T-cell (primary cell): ENCODE measurements around the gene WFDC13. TPM values are rescaled to one million over a fixed set of nuclear protein-coding genes. Genes with fewer than 3 reads are reported as not detected.
"Not testable (repeated sequence)": the region's sequence is repeated elsewhere in the genome, so short reads cannot be mapped to it uniquely, and the experiment has no call there.

ENCODE experiments used
- ATAC-seq, 4 experiments: fragments of 200-7000 bp in 3 of 4; fragments of 150-1000 bp in 1 of 4; cut with Tn5 transposase; replicated peaks in 1 of 4; 1 replicate in 3 of 4; 2 replicates in 1 of 4; pipeline ENCODE4 v1.10.0; 2021; ENCODE audit warnings: moderate library complexity in 3 of 4, mild to moderate bottlenecking in 2 of 4, moderate number of reproducible peaks in 1 of 4
- CTCF ChIA-PET, 2 donors: fragments of 300-600 bp; sonication (Branson Sonifier 250); formaldehyde crosslinking; loops; one replicate each; lab custom pipeline; 2022; ENCODE audit warnings: antibody characterized with exemption in 2 of 2; lab: Charles Lee
- POLR2A ChIA-PET, 2 donors: fragments of 300-600 bp; sonication (Branson Sonifier 250); formaldehyde crosslinking; loops; one replicate each; lab custom pipeline; 2022; ENCODE audit warnings: antibody characterized with exemption in 2 of 2; lab: Charles Lee
- DNase-seq, 35 experiments: peaks; one replicate each; pipeline versions ENCODE4 v3.0.0 to v3.0.0-alpha.2; 2013 to 2023
- H3K27ac ChIP-seq: one replicate; pipeline ENCODE4 v1.5.1; 2013; ENCODE audit warnings: low read length
- H3K27me3 ChIP-seq, 2 experiments: replicated peaks in 1 of 2; 1 replicate in 1 of 2; 2 replicates in 1 of 2; pipeline versions ENCODE4 v1.6.1 to v1.7.0; 2013; ENCODE audit warnings: low read length in 1 of 2, mixed read lengths in 1 of 2; ENCODE audit not compliant: control insufficient read depth in 2 of 2, insufficient read depth in 2 of 2; ENCODE audit errors: extremely low read depth in 1 of 2
- H3K36me3 ChIP-seq, 2 donors: 1 replicate in 1 of 2; 2 replicates in 1 of 2; pipeline versions ENCODE4 v1.6.1 to v1.7.0; 2013; ENCODE audit warnings: low read length in 1 of 2; ENCODE audit not compliant: control insufficient read depth in 2 of 2, insufficient read depth in 1 of 2; ENCODE audit errors: extremely low read depth in 1 of 2
- H3K4me1 ChIP-seq, 2 experiments: 1 replicate in 1 of 2; 2 replicates in 1 of 2; pipeline versions ENCODE4 v1.6.1 to v1.7.0; 2013; ENCODE audit warnings: low read length in 2 of 2, mixed read lengths in 1 of 2; ENCODE audit not compliant: insufficient read depth in 2 of 2, control insufficient read depth in 1 of 2; ENCODE audit errors: extremely low read depth in 1 of 2
- H3K4me3 ChIP-seq, 2 donors: 1 replicate in 1 of 2; 2 replicates in 1 of 2; pipeline versions ENCODE4 v1.5.1 to v1.7.0; 2013; ENCODE audit warnings: mild to moderate bottlenecking in 2 of 2, low read length in 1 of 2, moderate library complexity in 1 of 2; ENCODE audit not compliant: control insufficient read depth in 1 of 2; ENCODE audit errors: extremely low read depth in 1 of 2
- H3K9me3 ChIP-seq: 2 replicates; pipeline ENCODE4 v1.7.0; 2013
- H3K27ac Mint-ChIP-seq, 2 donors: one replicate each; pipeline ENCODE4 v1.8.0; 2020 to 2021; ENCODE audit warnings: mild to moderate bottlenecking in 2 of 2, mixed read lengths in 2 of 2
- H3K27me3 Mint-ChIP-seq, 2 donors: one replicate each; pipeline ENCODE4 v1.8.0; 2021 to 2022; ENCODE audit warnings: mixed read lengths in 2 of 2
- H3K36me3 Mint-ChIP-seq: one replicate; pipeline ENCODE4 v1.8.0; 2021; ENCODE audit warnings: mixed read lengths
- H3K4me1 Mint-ChIP-seq, 3 donors: one replicate each; pipeline ENCODE4 v1.8.0; 2020 to 2022; ENCODE audit warnings: mixed read lengths in 3 of 3, mild to moderate bottlenecking in 1 of 3
- H3K4me3 Mint-ChIP-seq, 3 donors: one replicate each; pipeline ENCODE4 v1.8.0; 2020 to 2022; ENCODE audit warnings: mild to moderate bottlenecking in 3 of 3, mixed read lengths in 3 of 3, moderate library complexity in 3 of 3
- H3K9me3 Mint-ChIP-seq, 3 donors: one replicate each; pipeline ENCODE4 v1.8.0; 2020 to 2022; ENCODE audit warnings: mixed read lengths in 3 of 3
- WGBS: methylation state at CpG from one replicate; pipeline ENCODE4 v1.1.5; 2013; ENCODE audit warnings: missing lambda C conversion rate; ENCODE audit not compliant: insufficient coverage; 5-methylcytosine and 5-hydroxymethylcytosine counted together
- total RNA-seq, 35 experiments: library from RNA in 6 of 35; stranded (reverse) in 6 of 35; fragments of 120-200 nt in 1 of 35; gene quantifications; one replicate each; pipeline versions ENCODE4 v1.2.1 to v1.2.4 and lab custom pipeline; 2013 to 2026

The WFDC13 gene
- total RNA-seq, 5 donors from 2014 or later (not counting 1 experiment from before 2014, with no cell fraction given), result not detected

DNA sequence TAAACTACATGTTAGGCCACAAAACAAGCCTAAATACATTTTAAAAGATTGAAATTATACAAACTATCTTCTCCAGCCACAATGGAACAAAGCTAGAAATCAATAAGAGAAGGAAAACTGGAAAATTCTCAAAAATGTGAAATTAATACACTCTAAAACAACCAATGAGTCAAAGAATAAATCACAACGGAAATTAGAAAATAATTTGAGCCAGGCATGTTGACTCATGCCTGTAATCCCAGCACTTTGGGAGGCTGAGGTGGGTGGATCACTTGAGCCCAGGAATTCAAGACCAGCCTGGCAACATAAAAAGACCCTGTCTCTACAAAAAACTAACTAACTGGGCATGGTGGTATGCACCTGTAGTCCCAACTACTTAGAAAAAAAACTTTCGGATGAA, 6.3 kb upstream of the WFDC13 start:
- H3K27ac ChIP-seq, result no peak overlapping the region
- H3K36me3 Mint-ChIP-seq, result no peaks in the 10 kb centered on the region
- no peaks in the 10 kb centered on the region for H3K9me3 ChIP-seq
- no peak overlapping the region for H3K4me3 ChIP-seq
- H3K9me3 Mint-ChIP-seq, result peaks cover 0 to 8% (median 0%) of the 10 kb centered on the region in 3 donors
- ATAC-seq, result no peak
- no peak overlapping the region for H3K27ac Mint-ChIP-seq
- WGBS, result no CpG with 5 or more reads among the region's 2 CpGs
- H3K4me3 Mint-ChIP-seq, result no peak overlapping the region
- no peaks in the 10 kb centered on the region for H3K4me1 ChIP-seq
- POLR2A ChIA-PET, result no interaction called here
- H3K36me3 ChIP-seq, result no peaks in the 10 kb centered on the region
- peaks cover 26 to 34% of the 10 kb centered on the region in 2 donors for H3K27me3 Mint-ChIP-seq
- DNase-seq, result no peak
- peaks cover 0 to 4% of the 10 kb centered on the region in 2 experiments for H3K27me3 ChIP-seq
- CTCF ChIA-PET, result no interaction called here
- no peaks in the 10 kb centered on the region for H3K4me1 Mint-ChIP-seq

DNA sequence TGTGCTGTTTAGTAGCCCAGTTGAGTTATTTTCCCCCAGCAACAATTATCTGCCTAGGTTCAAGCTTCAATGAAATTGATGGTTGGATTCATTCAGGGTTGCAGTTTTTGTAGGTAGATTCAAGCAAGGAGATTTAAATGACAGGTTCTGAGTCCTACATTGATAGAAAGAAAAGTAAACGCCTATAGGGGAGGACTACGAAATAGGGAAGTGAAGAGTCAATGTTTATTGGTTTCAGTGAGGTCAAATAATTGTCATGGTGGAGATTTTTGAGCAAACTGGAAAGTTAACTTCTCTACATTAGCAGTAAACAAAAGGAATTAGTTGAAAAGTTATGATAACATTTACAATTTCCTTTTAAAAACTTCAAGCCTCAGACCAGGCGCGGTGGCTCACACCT, 734 bp upstream of the WFDC13 start:
- no peak overlapping the region for H3K27ac Mint-ChIP-seq
- Histone ChIP-seq H3K4me1 (no peaks in the 10 kb centered on the region), H3K9me3 (no peaks in the 10 kb centered on the region), H3K27ac (no peak overlapping the region), H3K36me3 (no peaks in the 10 kb centered on the region), H3K27me3 (peaks cover 0 to 12% of the 10 kb centered on the region in 2 experiments), H3K4me3 (no peak overlapping the region)
- no peaks in the 10 kb centered on the region for H3K4me1 Mint-ChIP-seq
- H3K4me3 Mint-ChIP-seq, result no peak overlapping the region
- ATAC-seq (no peak), DNase-seq (no peak)
- no CpG with 5 or more reads among the region's 4 CpGs for WGBS
- H3K27me3 Mint-ChIP-seq, result peaks cover 17 to 23% of the 10 kb centered on the region in 2 donors
- POLR2A ChIA-PET, result no interaction called here
- no peaks in the 10 kb centered on the region for H3K9me3 Mint-ChIP-seq
- CTCF ChIA-PET, result no interaction called here
- H3K36me3 Mint-ChIP-seq, result no peaks in the 10 kb centered on the region

DNA sequence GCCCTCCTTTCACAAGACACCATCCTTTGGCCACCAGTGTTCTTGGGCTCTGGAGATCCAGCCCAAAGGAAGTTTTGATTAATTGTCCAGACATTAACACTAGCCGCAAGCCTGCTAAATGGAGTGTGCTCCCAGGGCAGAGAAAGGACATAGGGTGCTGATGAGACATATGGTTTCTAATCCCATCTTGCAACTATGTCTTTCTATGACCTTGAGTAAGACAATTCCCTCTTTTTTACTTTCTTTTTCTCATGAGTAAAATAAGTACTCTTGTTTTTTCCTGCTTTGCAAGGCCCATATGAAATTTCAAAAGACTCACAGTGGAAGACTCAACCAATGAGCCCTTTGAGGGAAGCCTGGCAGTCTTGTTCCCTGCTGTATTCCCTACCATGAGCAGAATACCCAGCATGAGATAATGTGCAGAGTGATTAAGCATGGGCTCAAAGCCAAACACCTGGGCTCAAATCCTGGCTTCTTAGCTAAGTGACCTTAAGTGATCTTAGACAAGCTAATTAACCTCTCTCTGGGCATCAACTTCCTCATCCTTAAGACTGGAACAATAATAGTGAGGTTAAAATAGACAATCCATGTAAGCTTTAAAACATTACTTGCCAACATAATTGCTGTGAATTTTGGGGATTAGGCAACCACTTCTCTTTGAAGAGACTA, 3.3 kb downstream of the WFDC13 start, which contains the start of gene WFDC10B:
Gene WFDC10B (minus strand): TSS at position 51 of the 669 bp plus-strand sequence. CDS start 19,027 bp downstream, outside the sequence.
- H3K27me3 ChIP-seq, result peaks cover 0 to 15% of the 10 kb centered on the region in 2 experiments

DNA sequence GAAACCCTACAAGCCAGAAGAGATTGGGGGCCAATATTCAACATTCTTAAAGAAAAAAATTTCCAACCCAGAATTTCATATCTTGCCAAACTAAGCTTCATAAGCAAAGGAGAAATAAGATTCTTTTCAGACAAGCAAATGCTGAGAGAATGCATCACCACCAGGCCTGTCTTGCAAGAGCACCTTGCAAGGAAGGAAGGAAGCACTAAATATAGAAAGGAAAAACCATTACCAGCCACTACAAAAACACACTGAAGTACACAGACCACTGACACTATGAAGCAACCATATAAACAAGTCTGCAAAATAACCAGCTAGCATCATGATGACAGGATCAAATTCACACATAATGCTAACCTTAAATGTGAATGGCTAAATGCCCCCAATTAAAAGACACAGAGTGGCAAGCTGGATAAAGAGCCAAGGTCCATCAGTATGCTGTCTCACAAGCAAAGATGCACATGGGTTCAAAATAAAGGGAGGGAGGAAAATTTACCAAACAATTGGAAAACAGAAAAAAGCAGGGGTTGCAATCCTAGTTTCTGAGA, 14.4 kb downstream of the WFDC13 start:
- peaks cover 0 to 13% of the 10 kb centered on the region in 2 experiments for H3K27me3 ChIP-seq
- DNase-seq, H3K4me3 Mint-ChIP-seq, H3K4me1 Mint-ChIP-seq, H3K4me1 ChIP-seq, H3K4me3 ChIP-seq, H3K9me3 ChIP-seq, H3K9me3 Mint-ChIP-seq, H3K36me3 ChIP-seq, H3K27ac ChIP-seq, ATAC-seq, POLR2A ChIA-PET, H3K27ac Mint-ChIP-seq, H3K36me3 Mint-ChIP-seq, CTCF ChIA-PET: not testable (repeated sequence)
- H3K27me3 Mint-ChIP-seq, result peaks cover 30 to 50% of the 10 kb centered on the region in 2 donors

More for the DNA sequence above, 3.3 kb downstream of the WFDC13 start, which contains the start of gene WFDC10B:
- ChIA-PET CTCF (no interaction called here), POLR2A (no interaction called here)
- no peak within 1 kb of the TSS for H3K4me3 Mint-ChIP-seq
- WGBS, result no CpG with 5 or more reads among the region's 1 CpG
- Histone ChIP-seq H3K27ac (no peak within 1 kb of the TSS), H3K36me3 (no peaks in the 10 kb centered on the region), H3K4me3 (no peak within 1 kb of the TSS), H3K4me1 (no peaks in the 10 kb centered on the region), H3K9me3 (no peaks in the 10 kb centered on the region)
- no peaks in the 10 kb centered on the region for H3K4me1 Mint-ChIP-seq
- DNase-seq, result no peak
- no peaks in the 10 kb centered on the region for H3K36me3 Mint-ChIP-seq
- H3K9me3 Mint-ChIP-seq, result no peaks in the 10 kb centered on the region
- H3K27me3 Mint-ChIP-seq, result peaks cover 29 to 51% of the 10 kb centered on the region in 2 donors
- peak within 1 kb of the TSS in 1 of 2 donors; percentile 7 for H3K27ac Mint-ChIP-seq
- no peak for ATAC-seq

DNA sequence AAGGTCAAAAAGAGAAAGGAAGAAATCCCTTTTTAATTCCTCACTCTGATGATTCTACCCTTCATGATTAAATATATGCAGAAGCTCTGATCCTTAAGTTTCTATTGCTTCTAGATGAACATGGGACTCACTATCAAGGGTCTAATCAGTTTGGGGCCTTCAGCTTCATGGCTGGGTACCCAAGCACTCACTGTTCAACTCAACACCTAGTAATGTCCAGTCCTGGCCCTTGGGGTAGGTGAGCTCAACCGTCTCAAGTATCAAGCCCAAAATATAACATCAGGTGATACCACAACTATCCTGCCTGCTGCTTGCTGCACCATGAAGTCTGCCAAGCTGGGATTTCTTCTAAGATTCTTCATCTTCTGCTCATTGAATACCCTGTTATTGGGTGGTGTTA, 20.2 kb downstream of the WFDC13 start, which contains the start of gene SPINT4:
Gene SPINT4 (plus strand): TSS at position 301 of the 400 bp plus-strand sequence. CDS start 21 bp downstream, at position 322.
- ChIA-PET CTCF (no interaction called here), POLR2A (no interaction called here)
- Histone ChIP-seq H3K4me1 (no peaks in the 10 kb centered on the region), H3K4me3 (no peak within 1 kb of the TSS), H3K9me3 (no peaks in the 10 kb centered on the region), H3K36me3 (no peaks in the 10 kb centered on the region), H3K27ac (no peak within 1 kb of the TSS), H3K27me3 (peaks cover 0 to 4% of the 10 kb centered on the region in 2 experiments)
- H3K27ac Mint-ChIP-seq, result no peak within 1 kb of the TSS
- no CpG with 5 or more reads among the region's 1 CpG for WGBS
- no peak within 1 kb of the TSS for H3K4me3 Mint-ChIP-seq
- H3K4me1 Mint-ChIP-seq, result no peaks in the 10 kb centered on the region
- no peak for ATAC-seq
- no peak for DNase-seq
- H3K36me3 Mint-ChIP-seq, result no peaks in the 10 kb centered on the region
- H3K27me3 Mint-ChIP-seq, result peaks cover 31 to 40% of the 10 kb centered on the region in 2 donors
- H3K9me3 Mint-ChIP-seq, result peaks cover under 1 to 2% (median 2%) of the 10 kb centered on the region in 3 donors

DNA sequence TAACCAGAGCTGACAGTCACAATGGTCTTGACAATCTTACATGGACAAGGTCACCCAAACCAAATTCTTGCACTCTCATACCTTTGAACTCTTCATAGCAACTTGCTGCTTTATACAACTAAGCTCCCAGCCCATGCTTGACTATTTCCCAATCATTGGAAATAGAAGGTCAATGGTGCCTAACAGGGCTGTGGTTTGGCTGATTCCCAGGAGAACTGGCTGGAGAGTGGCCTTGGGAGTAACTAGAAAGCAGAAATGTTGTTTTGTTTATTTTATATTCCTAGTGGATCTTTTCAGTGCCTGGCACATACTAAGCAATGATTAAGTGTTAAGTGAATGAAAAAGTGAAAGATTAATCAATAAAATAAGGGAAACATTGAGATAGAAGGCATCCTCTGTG, 23.3 kb downstream of the WFDC13 start:
- H3K4me1 Mint-ChIP-seq, result no peaks in the 10 kb centered on the region
- no peaks in the 10 kb centered on the region for H3K36me3 Mint-ChIP-seq
- ATAC-seq, result no peak
- Histone ChIP-seq H3K27ac (no peak overlapping the region), H3K9me3 (no peaks in the 10 kb centered on the region), H3K36me3 (no peaks in the 10 kb centered on the region), H3K4me3 (no peak overlapping the region), H3K4me1 (no peaks in the 10 kb centered on the region), H3K27me3 (peaks cover 0 to 4% of the 10 kb centered on the region in 2 experiments)
- POLR2A ChIA-PET, result no interaction called here
- H3K27ac Mint-ChIP-seq, result no peak overlapping the region
- CTCF ChIA-PET, result no interaction called here
- no peak for DNase-seq
- H3K9me3 Mint-ChIP-seq, result no peaks in the 10 kb centered on the region
- H3K4me3 Mint-ChIP-seq, result no peak overlapping the region
- H3K27me3 Mint-ChIP-seq, result peaks cover 15 to 35% of the 10 kb centered on the region in 2 donors
